GM23338 (cell line): Measurements from ENCODE around the gene MCFD2.

Source experiments
- CREB1 ChIP-seq: fragments of 250-450 bp; sonication (Bioruptor Pico); IDR thresholded peaks from 2 replicates; pipeline ENCODE4 v1.5.0; 2020; ENCODE audit warnings: low read depth, mild to moderate bottlenecking, moderate library complexity
- CTCF ChIP-seq, 2 experiments: fragments of 200-600 bp in 1 of 2; sonication (generic) in 1 of 2; conservative IDR thresholded peaks; 2 replicates each; pipeline versions ENCODE4 v1.5.1 to v1.6.1; 2016 to 2017; ENCODE audit warnings: antibody characterized with exemption in 2 of 2, low read depth in 2 of 2, mild to moderate bottlenecking in 2 of 2, moderate library complexity in 1 of 2
- EZH2 ChIP-seq: fragments of 200-600 bp; sonication (generic); IDR thresholded peaks from one replicate; pipeline ENCODE4 v1.8.0; 2017; ENCODE audit warnings: antibody characterized with exemption, mild to moderate bottlenecking, low read depth; ENCODE audit not compliant: unreplicated experiment
- EZH2phosphoT487 ChIP-seq: fragments of 200-600 bp; sonication (generic); IDR thresholded peaks from one replicate; pipeline ENCODE4 v1.8.1; 2018; ENCODE audit warnings: antibody characterized with exemption; ENCODE audit not compliant: unreplicated experiment
- POLR2AphosphoS5 ChIP-seq: IDR thresholded peaks from 2 replicates; pipeline ENCODE4 v1.6.1; 2016; ENCODE audit warnings: antibody characterized with exemption, low read depth
- REST ChIP-seq: IDR thresholded peaks from one replicate; pipeline ENCODE4 v1.6.1; 2018; ENCODE audit warnings: antibody characterized with exemption; ENCODE audit not compliant: unreplicated experiment
- STAT1 ChIP-seq: IDR thresholded peaks from one replicate; pipeline ENCODE4 v1.6.1; 2016; ENCODE audit warnings: antibody characterized with exemption; ENCODE audit not compliant: unreplicated experiment
- ZNF114 ChIP-seq: fragments of 250-450 bp; sonication (Bioruptor Pico); IDR thresholded peaks from 2 replicates; pipeline ENCODE4 v1.5.0; 2020; ENCODE audit warnings: mild to moderate bottlenecking, moderate library complexity
- ZNF462 ChIP-seq: fragments of 250-450 bp; sonication (Bioruptor Pico); IDR thresholded peaks from 2 replicates; pipeline ENCODE4 v1.5.0; 2020; ENCODE audit warnings: mild to moderate bottlenecking, moderate library complexity

- TF ChIP-seq CTCF (conservative IDR thresholded peaks at IDR 0.05; ENCODE audit: low read depth in 2 of 2) = no peak
- TF ChIP-seq REST = no peak
- TF ChIP-seq EZH2phosphoT487 = no peak
- no peak for TF ChIP-seq ZNF462 (CRISPR knock-in tag)
- TF ChIP-seq POLR2AphosphoS5 = no peak
- no peak for TF ChIP-seq EZH2
- no peak for TF ChIP-seq ZNF114 (CRISPR knock-in tag)
- TF ChIP-seq STAT1 = no peak
- no peak for TF ChIP-seq CREB1 (CRISPR knock-in tag)
Observed at GRCh38 chr2:46954951-46955571, 39.5 kb upstream of the MCFD2 start.
